ENCODE data around the gene TMEM143. TPM values are rescaled to one million over a fixed set of nuclear protein-coding genes. Genes with fewer than 3 reads are reported as not detected.
"Not testable (repeated sequence)": the region's sequence is repeated elsewhere in the genome, so short reads cannot be mapped to it uniquely, and the experiment has no call there.

Gene TMEM143
- polyA plus RNA-seq, 1 donor: 20.6 TPM

- DNase-seq: peak; percentile 89
These were observed 27.6 kb upstream of the TMEM143 start, which contains the start of gene KDELR1 for GRCh38 chr19:48391100-48392005. Gene KDELR1 (minus strand): TSS chr19:48391551. CDS start chr19:48391358, 193 bp downstream.

- DNase-seq: peak; percentile 73
These were observed 26.7 kb upstream of the TMEM143 start for GRCh38 chr19:48390188-48391099.

DNA sequence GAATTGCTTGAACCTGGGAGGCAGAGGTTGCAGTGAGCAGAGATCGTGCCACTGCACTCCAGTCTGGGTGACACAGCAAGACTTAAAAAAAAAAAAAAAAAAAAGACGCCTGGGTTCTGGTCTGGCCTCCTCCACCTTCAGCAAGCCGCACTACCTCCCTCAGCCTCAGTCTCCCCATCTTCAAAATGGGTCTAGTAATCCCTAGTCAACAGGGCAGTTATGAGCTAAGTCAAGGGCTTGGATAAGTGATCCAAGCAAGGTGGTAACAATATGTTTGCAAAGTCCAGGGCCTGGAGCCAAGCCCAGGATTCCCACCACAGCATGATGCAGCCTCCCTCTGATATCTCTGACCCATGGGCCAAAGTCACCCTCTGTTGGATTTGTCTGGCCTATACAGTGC is 23.2 kb upstream of the TMEM143 start:
- DNase-seq: no peak

DNA sequence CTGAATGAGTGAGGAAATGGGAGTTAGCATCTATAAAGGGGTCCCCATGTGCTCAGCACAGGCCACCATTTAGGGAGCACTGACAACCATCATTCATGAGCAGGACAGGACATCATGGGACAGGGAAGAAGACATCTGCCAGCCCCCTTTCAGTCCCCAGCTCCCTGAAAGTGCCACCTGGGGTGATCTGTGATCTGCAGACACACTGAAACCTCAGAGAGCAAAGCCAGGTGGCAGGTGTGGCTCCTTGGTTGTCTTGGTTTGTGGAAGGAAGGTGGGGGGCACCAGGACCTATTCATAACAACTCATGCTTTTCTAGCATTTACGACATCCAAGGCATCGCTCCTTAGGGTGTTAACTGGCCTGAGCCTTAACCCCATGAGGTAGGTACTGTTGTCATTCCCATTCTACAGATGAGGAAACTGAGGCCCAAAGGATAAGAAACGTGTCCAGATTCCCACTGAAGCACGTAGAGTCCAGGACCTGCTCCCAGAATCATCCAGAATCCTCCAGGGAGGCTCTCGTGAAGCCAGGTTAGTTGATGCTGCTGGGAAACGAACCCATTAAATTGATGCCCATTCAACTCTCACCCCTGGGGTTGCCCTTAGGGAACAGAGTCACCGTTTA is 21.8 kb upstream of the TMEM143 start:
- no peak for DNase-seq

- no peak for DNase-seq
These were observed 18.5 kb upstream of the TMEM143 start for GRCh38 chr19:48382286-48382685.

DNA sequence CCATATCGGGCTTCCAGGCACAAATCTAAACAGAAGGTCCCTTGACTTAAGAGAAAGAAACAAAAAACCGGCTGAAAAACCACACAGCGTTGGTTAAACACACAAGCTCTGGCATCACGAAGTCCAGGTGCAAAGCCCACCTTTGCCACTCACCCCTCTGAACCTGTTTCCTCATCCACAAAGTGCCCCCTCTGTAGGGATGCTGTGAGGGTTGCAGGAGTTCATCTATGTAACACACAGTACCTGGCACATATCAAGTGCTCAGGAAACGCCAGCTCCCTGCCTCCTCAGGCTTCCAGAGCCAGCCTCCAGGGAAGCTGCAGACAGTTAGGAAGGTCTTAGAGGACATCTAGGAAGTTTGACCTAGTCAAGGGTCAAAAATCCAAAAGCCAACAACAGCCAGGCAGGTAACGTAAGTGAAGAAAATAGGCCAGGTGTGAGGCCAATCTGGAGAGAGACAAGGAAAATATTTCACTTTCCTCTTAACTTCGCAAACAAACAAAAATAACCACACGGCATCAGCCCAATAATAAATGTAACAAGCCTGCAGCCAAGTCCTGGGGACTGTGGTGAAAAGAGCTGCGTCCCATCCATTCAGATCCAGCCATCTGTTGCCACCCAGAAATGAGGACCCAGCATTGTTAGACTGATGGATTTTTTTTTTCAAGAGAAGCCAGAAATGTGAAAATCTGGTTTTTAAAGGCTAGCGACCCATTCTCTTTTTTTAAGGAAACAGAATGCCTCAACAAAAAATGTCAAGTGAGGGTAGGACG is 17.6 kb upstream of the TMEM143 start:
- DNase-seq: no peak

DNA sequence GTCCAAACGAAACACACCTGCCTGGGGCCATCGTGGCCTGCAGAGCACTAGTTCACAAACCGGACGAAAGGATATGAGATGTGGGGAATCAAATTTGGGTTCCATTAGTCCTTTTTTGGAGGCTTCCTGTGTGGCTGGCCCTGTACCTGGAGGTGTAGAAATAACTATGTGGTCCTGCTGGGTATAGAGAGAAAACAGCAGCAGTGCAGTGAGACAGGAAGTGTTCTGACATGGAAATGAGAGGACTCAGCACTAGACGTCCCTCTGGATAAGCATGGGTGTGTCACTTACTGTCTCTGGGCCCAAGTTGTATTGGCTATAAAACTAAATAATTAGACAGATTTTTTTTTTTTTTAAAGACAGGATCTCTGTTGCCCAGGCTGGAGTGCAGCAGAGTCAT is 15.3 kb upstream of the TMEM143 start:
- DNase-seq: no peak

DNA sequence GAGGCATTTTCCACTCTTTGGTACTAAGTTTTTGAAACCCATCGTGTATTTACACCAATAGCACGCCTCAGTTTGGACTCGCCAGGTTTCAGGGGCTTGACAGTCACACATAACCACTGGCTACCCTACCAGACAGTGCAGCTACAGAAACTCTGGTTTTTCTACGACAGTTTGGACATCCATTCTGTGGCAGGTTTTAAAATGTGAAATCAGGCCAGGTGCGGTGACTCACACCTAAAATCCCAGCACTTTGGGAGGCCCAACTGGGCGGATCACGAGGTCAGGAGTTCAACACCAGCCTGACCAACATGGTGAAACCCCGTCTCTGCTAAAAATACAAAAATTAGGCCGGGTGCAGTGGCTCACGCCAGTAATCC is 14.4 kb upstream of the TMEM143 start:
- DNase-seq: no peak

GRCh38 chr19:48373567-48373966 is 9.8 kb upstream of the TMEM143 start:
- no peak for DNase-seq

- DNase-seq: no peak
These were observed 9.2 kb upstream of the TMEM143 start for GRCh38 chr19:48372904-48373303.

- not testable (repeated sequence) for DNase-seq
These were observed 8.0 kb upstream of the TMEM143 start for GRCh38 chr19:48371771-48372170.

GRCh38 chr19:48371367-48371766 is 7.6 kb upstream of the TMEM143 start:
- no peak for DNase-seq

DNA sequence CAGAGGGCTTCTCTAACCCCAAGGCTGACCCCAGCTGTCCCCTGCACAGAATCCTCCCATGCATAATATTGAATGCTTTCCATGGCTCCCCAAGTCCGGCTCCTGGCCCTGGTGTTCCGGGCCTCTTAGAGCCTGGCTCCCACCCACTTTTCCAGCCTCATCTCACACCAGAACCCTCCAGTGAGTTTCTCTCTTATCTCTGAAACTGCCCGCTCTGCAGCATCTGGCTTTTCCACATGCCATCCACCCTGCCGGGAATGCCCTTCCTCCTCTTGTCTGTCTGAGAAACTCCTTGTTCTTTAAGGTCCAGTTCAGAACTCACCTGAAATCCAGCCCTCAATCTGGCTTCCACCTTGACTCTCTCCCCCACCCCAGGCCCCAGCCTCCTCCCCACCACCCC is 7.2 kb upstream of the TMEM143 start:
- no peak for DNase-seq

- no peak for DNase-seq
These were observed 5.2 kb upstream of the TMEM143 start for GRCh38 chr19:48368936-48369335.

- no peak for DNase-seq
These were observed 4.1 kb upstream of the TMEM143 start for GRCh38 chr19:48367855-48368254.

- DNase-seq: no peak
These were observed 1.9 kb upstream of the TMEM143 start for GRCh38 chr19:48365602-48366001.

DNA sequence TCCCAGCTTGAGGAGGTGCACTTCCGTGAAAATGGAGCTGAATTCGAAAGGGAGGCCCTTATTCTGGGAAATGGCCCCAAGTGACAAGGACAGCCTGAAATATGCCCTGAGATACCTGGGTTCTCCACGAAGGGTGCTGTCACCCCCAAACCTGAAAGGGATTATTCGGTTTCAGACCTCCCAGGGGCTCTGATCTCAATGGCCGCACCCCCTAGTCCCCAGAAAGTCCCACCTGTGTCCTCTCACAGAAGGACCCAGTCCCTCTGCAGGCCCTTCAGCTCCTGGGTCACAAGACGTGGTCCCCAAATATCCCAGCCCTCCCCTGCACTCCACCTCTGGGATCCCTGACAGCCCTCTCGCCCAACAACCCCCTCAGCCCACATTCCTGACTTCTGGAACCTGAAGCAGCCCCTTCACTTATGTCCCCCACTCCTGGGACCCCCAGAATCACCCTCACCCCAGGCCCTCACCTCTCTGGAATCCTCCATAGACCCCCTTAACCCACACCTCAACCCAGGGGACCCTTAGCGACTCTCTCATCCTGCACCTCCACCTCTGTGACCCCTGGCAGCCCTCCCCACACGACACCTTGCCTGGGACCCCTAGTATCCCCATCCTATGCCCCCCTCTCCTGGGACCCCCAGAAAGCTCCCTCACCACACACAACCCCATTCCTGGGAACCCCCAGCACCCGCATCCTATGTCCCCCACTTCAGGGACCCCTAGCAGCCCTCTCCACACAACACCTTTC is 1.0 kb upstream of the TMEM143 start:
- DNase-seq: no peak

GRCh38 chr19:48363500-48363809 is 285 bp downstream of the TMEM143 start:
- DNase-seq: no peak

DNA sequence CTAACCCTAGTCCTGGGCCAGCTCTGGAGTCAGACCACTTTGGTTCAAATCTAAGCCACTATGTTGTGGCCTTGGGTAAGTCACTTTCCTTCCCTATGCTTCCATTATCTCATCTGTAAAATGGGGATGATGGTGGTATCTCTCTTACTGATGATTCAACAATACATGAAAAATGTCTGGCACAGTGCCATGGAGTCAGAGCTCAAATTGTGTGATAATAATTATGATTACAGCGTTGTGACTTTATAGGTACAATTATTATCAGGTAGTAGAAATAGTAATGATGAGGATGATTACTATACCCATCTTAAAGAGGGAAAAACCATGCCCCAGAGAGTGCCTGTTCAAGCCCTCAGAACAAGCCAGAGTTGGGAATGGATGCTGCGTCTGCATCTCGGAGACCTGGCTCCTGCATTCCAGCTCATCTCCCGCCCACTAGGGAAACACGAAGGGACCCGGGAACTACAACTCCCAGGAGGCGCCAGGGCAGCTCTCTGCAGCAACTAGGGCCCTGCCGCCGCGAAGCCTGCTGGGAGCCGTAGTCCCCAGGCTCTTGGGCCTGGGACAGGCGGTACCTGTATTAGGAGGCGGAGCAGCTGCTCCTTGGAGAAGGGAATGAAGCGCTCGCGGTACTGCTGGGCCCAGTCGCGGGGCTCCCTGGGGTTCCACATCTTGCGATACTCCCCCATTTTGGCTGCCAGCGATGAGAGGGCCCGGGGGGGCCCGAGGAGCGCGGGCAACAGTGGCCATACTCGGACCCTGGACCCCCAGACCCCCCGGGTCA is 832 bp downstream of the TMEM143 start:
- peak; percentile 96 for DNase-seq

DNA sequence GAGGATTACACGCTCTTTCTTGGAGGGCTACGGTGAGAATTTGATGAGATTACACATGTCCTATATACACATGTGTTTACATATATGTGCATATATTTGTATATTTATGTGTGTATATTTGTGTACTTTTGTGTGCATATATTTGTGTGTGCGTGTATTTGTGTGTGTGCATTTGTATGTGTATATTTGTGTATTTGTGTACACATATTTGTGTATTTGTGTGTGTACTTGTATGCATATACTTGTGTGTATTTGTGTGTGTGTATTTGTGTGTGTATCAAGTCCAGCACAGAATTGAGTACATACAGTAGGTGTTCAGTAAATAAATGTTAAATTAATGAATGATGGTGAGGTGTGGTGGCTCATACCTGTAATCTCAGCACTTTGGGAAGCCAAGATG is 1.8 kb downstream of the TMEM143 start:
- DNase-seq: no peak

DNA sequence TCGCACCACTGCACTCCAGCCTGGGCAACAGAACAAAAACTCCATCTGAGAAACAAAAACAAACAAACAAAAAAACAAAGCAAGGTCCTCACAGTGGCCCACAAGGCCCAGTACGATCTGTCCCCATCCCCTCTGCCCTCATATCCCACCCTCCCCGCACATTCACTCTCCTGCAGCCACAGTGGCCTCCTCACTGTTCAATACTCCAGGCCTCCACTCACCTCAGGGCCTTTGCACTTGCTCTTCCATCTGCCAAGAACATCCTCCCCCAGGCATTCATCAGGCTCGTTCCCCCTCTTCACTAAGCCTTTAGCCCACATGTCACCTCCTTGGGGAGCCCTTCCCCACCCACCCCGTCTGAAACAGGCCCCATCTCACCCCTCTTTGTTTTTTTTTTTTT is 4.6 kb downstream of the TMEM143 start:
- no peak for DNase-seq

All from hindlimb muscle (tissue), 1 donor.